ENCODE data around the gene CNOT11. TPM values are rescaled to one million over a fixed set of nuclear protein-coding genes. Genes with fewer than 3 reads are reported as not detected.

Gene CNOT11
- total RNA-seq, 1 experiment from 2014 or later, result 54.0 TPM

DNA sequence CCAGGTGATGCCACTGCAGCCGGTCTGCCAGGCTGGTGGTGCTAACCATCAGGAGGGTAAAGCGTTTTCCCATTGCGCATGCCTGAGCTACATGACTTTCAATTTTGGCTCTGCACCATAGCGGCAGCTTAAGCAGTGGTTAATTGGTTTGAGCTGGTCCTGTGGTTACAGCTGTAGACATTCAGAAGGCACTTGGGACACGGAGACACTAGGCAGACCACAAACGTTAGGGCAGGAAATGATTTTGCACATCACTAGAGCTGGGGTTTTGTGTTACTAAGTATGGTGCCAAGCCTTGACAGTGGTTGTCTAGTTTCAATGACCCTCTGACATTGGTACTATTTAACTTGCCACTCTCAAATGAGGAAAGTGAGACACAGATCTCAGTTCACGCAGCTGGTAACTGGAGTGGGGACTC, 28.9 kb upstream of the CNOT11 start:
- no peak overlapping the region for H3K4me3 Mint-ChIP-seq
- no peaks in the 10 kb centered on the region for H3K9me3 Mint-ChIP-seq
- ATAC-seq (no peak), DNase-seq (ENCODE audit: low spot score) (no peak)
- H3K36me3 Mint-ChIP-seq, result no peaks in the 10 kb centered on the region
- ChIA-PET CTCF (no interaction called here), POLR2A (no interaction called here)
- TF ChIP-seq, protein P1, sequence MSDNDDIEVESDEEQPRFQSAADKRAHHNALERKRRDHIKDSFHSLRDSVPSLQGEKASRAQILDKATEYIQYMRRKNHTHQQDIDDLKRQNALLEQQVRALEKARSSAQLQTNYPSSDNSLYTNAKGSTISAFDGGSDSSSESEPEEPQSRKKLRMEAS (CRISPR knock-in tag; IDR thresholded peaks at IDR 0.05), result no peak
- no peak for TF ChIP-seq TP53 (CRISPR knock-in tag; IDR thresholded peaks at IDR 0.05)
- TF ChIP-seq, protein P2, sequence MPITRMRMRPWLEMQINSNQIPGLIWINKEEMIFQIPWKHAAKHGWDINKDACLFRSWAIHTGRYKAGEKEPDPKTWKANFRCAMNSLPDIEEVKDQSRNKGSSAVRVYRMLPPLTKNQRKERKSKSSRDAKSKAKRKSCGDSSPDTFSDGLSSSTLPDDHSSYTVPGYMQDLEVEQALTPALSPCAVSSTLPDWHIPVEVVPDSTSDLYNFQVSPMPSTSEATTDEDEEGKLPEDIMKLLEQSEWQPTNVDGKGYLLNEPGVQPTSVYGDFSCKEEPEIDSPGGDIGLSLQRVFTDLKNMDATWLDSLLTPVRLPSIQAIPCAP (CRISPR knock-in tag; IDR thresholded peaks at IDR 0.05), result no peak
- TF ChIP-seq ELF4 (CRISPR knock-in tag; IDR thresholded peaks at IDR 0.05; ENCODE audit: low read depth), result no peak
- no peak for TF ChIP-seq ZNF671 (CRISPR knock-in tag; IDR thresholded peaks at IDR 0.05)
- TF ChIP-seq, protein P3, sequence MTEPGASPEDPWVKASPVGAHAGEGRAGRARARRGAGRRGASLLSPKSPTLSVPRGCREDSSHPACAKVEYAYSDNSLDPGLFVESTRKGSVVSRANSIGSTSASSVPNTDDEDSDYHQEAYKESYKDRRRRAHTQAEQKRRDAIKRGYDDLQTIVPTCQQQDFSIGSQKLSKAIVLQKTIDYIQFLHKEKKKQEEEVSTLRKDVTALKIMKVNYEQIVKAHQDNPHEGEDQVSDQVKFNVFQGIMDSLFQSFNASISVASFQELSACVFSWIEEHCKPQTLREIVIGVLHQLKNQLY (CRISPR knock-in tag; IDR thresholded peaks at IDR 0.05), result no peak
- no peak for TF ChIP-seq OVOL2 (CRISPR knock-in tag; IDR thresholded peaks at IDR 0.05; ENCODE audit: borderline replicate concordance)
- no peak for TF ChIP-seq FOXK1 (CRISPR knock-in tag; IDR thresholded peaks at IDR 0.05)
- TF ChIP-seq FOXP1 (CRISPR knock-in tag; IDR thresholded peaks at IDR 0.05; ENCODE audit: borderline replicate concordance), result no peak
- TF ChIP-seq, protein P4, sequence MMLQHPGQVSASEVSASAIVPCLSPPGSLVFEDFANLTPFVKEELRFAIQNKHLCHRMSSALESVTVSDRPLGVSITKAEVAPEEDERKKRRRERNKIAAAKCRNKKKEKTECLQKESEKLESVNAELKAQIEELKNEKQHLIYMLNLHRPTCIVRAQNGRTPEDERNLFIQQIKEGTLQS (CRISPR knock-in tag; conservative IDR thresholded peaks at IDR 0.05), result no peak
- TF ChIP-seq, protein P5, sequence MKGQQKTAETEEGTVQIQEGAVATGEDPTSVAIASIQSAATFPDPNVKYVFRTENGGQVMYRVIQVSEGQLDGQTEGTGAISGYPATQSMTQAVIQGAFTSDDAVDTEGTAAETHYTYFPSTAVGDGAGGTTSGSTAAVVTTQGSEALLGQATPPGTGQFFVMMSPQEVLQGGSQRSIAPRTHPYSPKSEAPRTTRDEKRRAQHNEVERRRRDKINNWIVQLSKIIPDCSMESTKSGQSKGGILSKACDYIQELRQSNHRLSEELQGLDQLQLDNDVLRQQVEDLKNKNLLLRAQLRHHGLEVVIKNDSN (CRISPR knock-in tag; IDR thresholded peaks at IDR 0.05), result no peak
- TF ChIP-seq SOX15 (CRISPR knock-in tag; IDR thresholded peaks at IDR 0.05), result no peak
- TF ChIP-seq EMX1 (CRISPR knock-in tag; IDR thresholded peaks at IDR 0.05), result no peak
- TF ChIP-seq, protein P6, sequence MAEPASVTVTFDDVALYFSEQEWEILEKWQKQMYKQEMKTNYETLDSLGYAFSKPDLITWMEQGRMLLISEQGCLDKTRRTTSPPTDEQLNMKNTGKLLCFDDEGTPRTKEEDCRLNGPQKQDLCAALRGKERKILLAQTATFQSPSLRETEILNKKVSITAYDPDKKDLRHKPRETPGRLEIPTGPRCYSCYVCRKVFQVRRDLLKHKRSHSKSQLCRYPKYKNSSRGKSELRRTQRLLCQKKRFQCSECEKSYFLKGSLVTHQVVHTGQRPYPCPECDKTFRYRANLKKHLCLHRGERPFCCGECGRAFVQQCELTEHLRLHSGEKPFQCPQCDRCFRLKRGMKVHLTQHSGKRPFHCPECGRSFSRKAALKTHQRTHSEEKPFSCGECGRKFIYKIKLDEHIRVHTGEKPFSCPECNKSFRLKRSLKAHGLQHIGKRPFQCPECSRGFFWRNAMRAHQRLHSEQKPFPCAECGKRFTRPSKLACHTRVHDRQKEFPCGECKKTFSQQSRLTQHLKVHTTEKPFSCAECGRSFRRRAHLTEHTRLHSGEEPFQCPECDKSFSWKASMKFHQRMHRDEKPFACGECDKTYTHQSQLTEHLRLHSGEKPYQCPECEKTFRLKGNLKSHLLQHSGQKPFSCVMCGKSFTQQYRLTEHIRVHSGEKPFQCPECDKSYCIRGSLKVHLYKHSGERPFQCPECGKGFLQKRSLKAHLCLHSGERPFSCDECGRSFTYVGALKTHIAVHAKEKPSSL (CRISPR knock-in tag; conservative IDR thresholded peaks at IDR 0.05), result no peak
- TF ChIP-seq, protein P7, sequence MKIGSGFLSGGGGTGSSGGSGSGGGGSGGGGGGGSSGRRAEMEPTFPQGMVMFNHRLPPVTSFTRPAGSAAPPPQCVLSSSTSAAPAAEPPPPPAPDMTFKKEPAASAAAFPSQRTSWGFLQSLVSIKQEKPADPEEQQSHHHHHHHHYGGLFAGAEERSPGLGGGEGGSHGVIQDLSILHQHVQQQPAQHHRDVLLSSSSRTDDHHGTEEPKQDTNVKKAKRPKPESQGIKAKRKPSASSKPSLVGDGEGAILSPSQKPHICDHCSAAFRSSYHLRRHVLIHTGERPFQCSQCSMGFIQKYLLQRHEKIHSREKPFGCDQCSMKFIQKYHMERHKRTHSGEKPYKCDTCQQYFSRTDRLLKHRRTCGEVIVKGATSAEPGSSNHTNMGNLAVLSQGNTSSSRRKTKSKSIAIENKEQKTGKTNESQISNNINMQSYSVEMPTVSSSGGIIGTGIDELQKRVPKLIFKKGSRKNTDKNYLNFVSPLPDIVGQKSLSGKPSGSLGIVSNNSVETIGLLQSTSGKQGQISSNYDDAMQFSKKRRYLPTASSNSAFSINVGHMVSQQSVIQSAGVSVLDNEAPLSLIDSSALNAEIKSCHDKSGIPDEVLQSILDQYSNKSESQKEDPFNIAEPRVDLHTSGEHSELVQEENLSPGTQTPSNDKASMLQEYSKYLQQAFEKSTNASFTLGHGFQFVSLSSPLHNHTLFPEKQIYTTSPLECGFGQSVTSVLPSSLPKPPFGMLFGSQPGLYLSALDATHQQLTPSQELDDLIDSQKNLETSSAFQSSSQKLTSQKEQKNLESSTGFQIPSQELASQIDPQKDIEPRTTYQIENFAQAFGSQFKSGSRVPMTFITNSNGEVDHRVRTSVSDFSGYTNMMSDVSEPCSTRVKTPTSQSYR (CRISPR knock-in tag; IDR thresholded peaks at IDR 0.05), result no peak
- H3K4me1 Mint-ChIP-seq, result no peaks in the 10 kb centered on the region
- no peaks in the 10 kb centered on the region; the same call in 1 of the 2 replicates for H3K27me3 Mint-ChIP-seq (ENCODE audit: low read depth)
- no peak overlapping the region for H3K27ac Mint-ChIP-seq

DNA sequence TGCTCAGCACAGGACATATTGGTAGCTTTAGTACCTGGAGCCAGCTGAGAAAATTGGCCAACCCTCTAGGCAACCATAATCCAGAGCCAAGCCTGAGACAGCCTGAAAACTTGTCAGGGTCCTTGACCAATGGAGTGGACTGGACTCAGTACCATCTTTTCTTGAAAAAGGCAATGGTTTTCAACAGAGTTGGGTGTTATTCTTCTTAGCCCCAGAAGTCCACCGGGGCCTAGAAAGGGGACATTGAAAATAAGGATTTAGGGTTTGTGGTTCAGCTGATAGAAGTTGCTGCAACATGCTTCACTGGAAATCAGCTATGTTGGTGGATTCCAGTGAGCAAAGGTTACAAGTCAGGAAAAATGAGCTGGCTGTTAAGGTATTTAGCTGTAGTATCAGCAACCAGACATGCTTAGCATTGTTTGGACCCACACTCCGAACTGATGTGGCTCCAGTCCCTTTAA, 22.1 kb upstream of the CNOT11 start:
- POLR2A ChIA-PET, result no interaction called here
- no peak for TF ChIP-seq NFE2L1 (CRISPR knock-in tag; IDR thresholded peaks at IDR 0.05)
- no peak for TF ChIP-seq ZBTB21 (CRISPR knock-in tag; IDR thresholded peaks at IDR 0.05; ENCODE audit: borderline replicate concordance)
- TF ChIP-seq, protein P8, sequence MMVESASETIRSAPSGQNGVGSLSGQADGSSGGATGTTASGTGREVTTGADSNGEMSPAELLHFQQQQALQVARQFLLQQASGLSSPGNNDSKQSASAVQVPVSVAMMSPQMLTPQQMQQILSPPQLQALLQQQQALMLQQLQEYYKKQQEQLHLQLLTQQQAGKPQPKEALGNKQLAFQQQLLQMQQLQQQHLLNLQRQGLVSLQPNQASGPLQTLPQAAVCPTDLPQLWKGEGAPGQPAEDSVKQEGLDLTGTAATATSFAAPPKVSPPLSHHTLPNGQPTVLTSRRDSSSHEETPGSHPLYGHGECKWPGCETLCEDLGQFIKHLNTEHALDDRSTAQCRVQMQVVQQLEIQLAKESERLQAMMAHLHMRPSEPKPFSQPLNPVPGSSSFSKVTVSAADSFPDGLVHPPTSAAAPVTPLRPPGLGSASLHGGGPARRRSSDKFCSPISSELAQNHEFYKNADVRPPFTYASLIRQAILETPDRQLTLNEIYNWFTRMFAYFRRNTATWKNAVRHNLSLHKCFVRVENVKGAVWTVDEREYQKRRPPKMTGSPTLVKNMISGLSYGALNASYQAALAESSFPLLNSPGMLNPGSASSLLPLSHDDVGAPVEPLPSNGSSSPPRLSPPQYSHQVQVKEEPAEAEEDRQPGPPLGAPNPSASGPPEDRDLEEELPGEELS (CRISPR knock-in tag; IDR thresholded peaks at IDR 0.05), result no peak
- TF ChIP-seq, protein P9, sequence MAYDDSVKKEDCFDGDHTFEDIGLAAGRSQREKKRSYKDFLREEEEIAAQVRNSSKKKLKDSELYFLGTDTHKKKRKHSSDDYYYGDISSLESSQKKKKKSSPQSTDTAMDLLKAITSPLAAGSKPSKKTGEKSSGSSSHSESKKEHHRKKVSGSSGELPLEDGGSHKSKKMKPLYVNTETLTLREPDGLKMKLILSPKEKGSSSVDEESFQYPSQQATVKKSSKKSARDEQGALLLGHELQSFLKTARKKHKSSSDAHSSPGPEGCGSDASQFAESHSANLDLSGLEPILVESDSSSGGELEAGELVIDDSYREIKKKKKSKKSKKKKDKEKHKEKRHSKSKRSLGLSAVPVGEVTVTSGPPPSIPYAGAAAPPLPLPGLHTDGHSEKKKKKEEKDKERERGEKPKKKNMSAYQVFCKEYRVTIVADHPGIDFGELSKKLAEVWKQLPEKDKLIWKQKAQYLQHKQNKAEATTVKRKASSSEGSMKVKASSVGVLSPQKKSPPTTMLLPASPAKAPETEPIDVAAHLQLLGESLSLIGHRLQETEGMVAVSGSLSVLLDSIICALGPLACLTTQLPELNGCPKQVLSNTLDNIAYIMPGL (CRISPR knock-in tag; IDR thresholded peaks at IDR 0.05), result no peak
- no peak for TF ChIP-seq ZNF138 (CRISPR knock-in tag; conservative IDR thresholded peaks at IDR 0.05)
- no peak for TF ChIP-seq CREB1 (CRISPR knock-in tag; IDR thresholded peaks at IDR 0.05)
- no peak for TF ChIP-seq ZNF423 (CRISPR knock-in tag; IDR thresholded peaks at IDR 0.05)
- no peak for TF ChIP-seq ESRRA (CRISPR knock-in tag; IDR thresholded peaks at IDR 0.05; ENCODE audit: borderline replicate concordance)
- no peak for TF ChIP-seq FOXK1 (CRISPR knock-in tag; IDR thresholded peaks at IDR 0.05)
- no peak for TF ChIP-seq IRF2 (CRISPR knock-in tag; IDR thresholded peaks at IDR 0.05; ENCODE audit: borderline replicate concordance, low read depth)

More for the DNA sequence above, 22.1 kb upstream of the CNOT11 start:
- Mint-ChIP-seq H3K27me3 (ENCODE audit: low read depth) (no peaks in the 10 kb centered on the region), H3K36me3 (peaks cover 15% of the 10 kb centered on the region), H3K9me3 (peaks cover 33% of the 10 kb centered on the region), H3K27ac (no peak overlapping the region), H3K4me1 (no peaks in the 10 kb centered on the region), H3K4me3 (no peak overlapping the region)
- CTCF ChIA-PET, result interaction anchor here (1.0 to 1.5 kb wide), 2 partner anchors 10 to 13 kb away, joined by 3 to 4 read pairs; no protein-coding TSS in a partner anchor
- ATAC-seq (no peak), DNase-seq (ENCODE audit: low spot score) (no peak)

Data from WTC11 (cell line).